Measurements from ENCODE around the gene MRTFB. TPM values are rescaled to one million over a fixed set of nuclear protein-coding genes. Genes with fewer than 3 reads are reported as not detected.
A peak's percentile ranks its signal among the peaks of the same experiment; 100 is the strongest.

The MRTFB gene
- total RNA-seq, 4 donors from 2014 or later, result 12.7 to 20.4 (median 14.8) TPM

- no peaks in the 10 kb centered on the region for H3K36me3 ChIP-seq
- ATAC-seq (no peak), DNase-seq (no peak)
- TF ChIP-seq CTCF (IDR thresholded peaks at IDR 0.05 in 4 of 5, conservative IDR thresholded peaks at IDR 0.05 in 1 of 5) (no peak), POLR2A (IDR thresholded peaks at IDR 0.05) (no peak)
- peaks cover 28 to 31% of the 10 kb centered on the region in 2 donors for H3K4me1 ChIP-seq
- intact Hi-C loops (cut with DNase I; ENCODE audit: low total_unique reads) (no loop called here), in situ Hi-C loops (cut with MboI; ENCODE audit: low sequenced_read_pairs in 4 of 4) (no loop called here)
- H3K27ac ChIP-seq, result no peak overlapping the region
- no peaks in the 10 kb centered on the region for H3K9me3 ChIP-seq
- no peak overlapping the region for H3K4me3 ChIP-seq
- no peaks in the 10 kb centered on the region for H3K27me3 ChIP-seq
Measured at GRCh38 chr16:14128097-14128496, 57.0 kb downstream of the MRTFB start.

- in situ Hi-C loops (cut with MboI; ENCODE audit: low sequenced_read_pairs in 4 of 4), result no loop called here
- no peak for TF ChIP-seq CTCF (IDR thresholded peaks at IDR 0.05 in 4 of 5, conservative IDR thresholded peaks at IDR 0.05 in 1 of 5)
- no peak for TF ChIP-seq POLR2A (IDR thresholded peaks at IDR 0.05)
- intact Hi-C loops (cut with DNase I; ENCODE audit: low total_unique reads), result no loop called here
- Histone ChIP-seq H3K27ac (no peak overlapping the region), H3K27me3 (no peaks in the 10 kb centered on the region), H3K4me3 (no peak overlapping the region), H3K36me3 (no peaks in the 10 kb centered on the region), H3K9me3 (no peaks in the 10 kb centered on the region), H3K4me1 (peaks cover 28 to 31% of the 10 kb centered on the region in 2 donors)
- DNase-seq, result no peak
- ATAC-seq, result no peak
Measured at GRCh38 chr16:14129502-14129901, 58.4 kb downstream of the MRTFB start.

- no peak overlapping the region for H3K27ac ChIP-seq
- intact Hi-C loops (cut with DNase I; ENCODE audit: low total_unique reads), result no loop called here
- no peak overlapping the region for H3K4me3 ChIP-seq
- DNase-seq, result no peak
- no peaks in the 10 kb centered on the region for H3K9me3 ChIP-seq
- H3K27me3 ChIP-seq, result no peaks in the 10 kb centered on the region
- peaks cover 6 to 8% of the 10 kb centered on the region in 2 donors for H3K4me1 ChIP-seq
- in situ Hi-C loops (cut with MboI; ENCODE audit: low sequenced_read_pairs in 4 of 4), result no loop called here
- no peak for TF ChIP-seq POLR2A (IDR thresholded peaks at IDR 0.05)
- no peak for TF ChIP-seq CTCF (IDR thresholded peaks at IDR 0.05 in 4 of 5, conservative IDR thresholded peaks at IDR 0.05 in 1 of 5)
- no peaks in the 10 kb centered on the region for H3K36me3 ChIP-seq
- ATAC-seq, result no peak
Measured at GRCh38 chr16:14131774-14132695, 60.9 kb downstream of the MRTFB start.

- H3K4me3 ChIP-seq, result no peak overlapping the region
- no peak overlapping the region for H3K27ac ChIP-seq
- no peaks in the 10 kb centered on the region for H3K36me3 ChIP-seq
- no peaks in the 10 kb centered on the region for H3K27me3 ChIP-seq
- DNase-seq, result no peak
- TF ChIP-seq CTCF (IDR thresholded peaks at IDR 0.05 in 4 of 5, conservative IDR thresholded peaks at IDR 0.05 in 1 of 5) (no peak), POLR2A (IDR thresholded peaks at IDR 0.05) (no peak)
- H3K4me1 ChIP-seq, result peaks cover 6 to 8% of the 10 kb centered on the region in 2 donors
- no peaks in the 10 kb centered on the region for H3K9me3 ChIP-seq
- in situ Hi-C loops (cut with MboI; ENCODE audit: low sequenced_read_pairs in 4 of 4), result no loop called here
- intact Hi-C loops (cut with DNase I; ENCODE audit: low total_unique reads), result no loop called here
- peak in 1 of 2 donors; percentile 46 for ATAC-seq
Measured at GRCh38 chr16:14132696-14133048, 61.6 kb downstream of the MRTFB start.

All from gastrocnemius medialis (tissue), 4 donors.